ENCODE measurements around the gene MKX.

Gene MKX

GRCh38 chr10:27646604-27647175, 98.9 kb downstream of the MKX start:
- H3K9me3 ChIP-seq = no peaks in the 10 kb centered on the region
- TF ChIP-seq CTCF (IDR thresholded peaks at IDR 0.05; ENCODE audit: low read depth, low read length) = no peak

GRCh38 chr10:27646194-27646593, 99.4 kb downstream of the MKX start:
- Histone ChIP-seq H3K36me3 (no peaks in the 10 kb centered on the region), H3K4me3 (ENCODE audit: low read depth, low read length) (no peak overlapping the region), H3K4me1 (no peaks in the 10 kb centered on the region), H3K9me3 (no peaks in the 10 kb centered on the region), H3K27me3 (no peaks in the 10 kb centered on the region)
- TF ChIP-seq CTCF (IDR thresholded peaks at IDR 0.05; ENCODE audit: low read depth, low read length) = no peak
- DNase-seq = no peak

More at GRCh38 chr10:27646604-27647175, 98.9 kb downstream of the MKX start:
- no peaks in the 10 kb centered on the region for H3K36me3 ChIP-seq
- H3K27me3 ChIP-seq = no peaks in the 10 kb centered on the region
- H3K4me1 ChIP-seq = no peaks in the 10 kb centered on the region
- no peak overlapping the region for H3K4me3 ChIP-seq (ENCODE audit: low read depth, low read length)
- DNase-seq = no peak

GRCh38 chr10:27644307-27644939, 101.2 kb downstream of the MKX start:
- H3K4me1 ChIP-seq = no peaks in the 10 kb centered on the region
- DNase-seq = no peak
- TF ChIP-seq CTCF (IDR thresholded peaks at IDR 0.05; ENCODE audit: low read depth, low read length) = no peak
- H3K27me3 ChIP-seq = no peaks in the 10 kb centered on the region
- H3K4me3 ChIP-seq (ENCODE audit: low read depth, low read length) = no peak overlapping the region
- no peaks in the 10 kb centered on the region for H3K36me3 ChIP-seq
- H3K9me3 ChIP-seq = no peaks in the 10 kb centered on the region

GRCh38 chr10:27643301-27643700, 102.3 kb downstream of the MKX start:
- DNase-seq = no peak
- H3K36me3 ChIP-seq = no peaks in the 10 kb centered on the region
- H3K4me3 ChIP-seq (ENCODE audit: low read depth, low read length) = no peak overlapping the region
- H3K4me1 ChIP-seq = no peaks in the 10 kb centered on the region
- H3K9me3 ChIP-seq = no peaks in the 10 kb centered on the region
- TF ChIP-seq CTCF (IDR thresholded peaks at IDR 0.05; ENCODE audit: low read depth, low read length) = no peak
- H3K27me3 ChIP-seq = no peaks in the 10 kb centered on the region

- DNase-seq = no peak
- no peaks in the 10 kb centered on the region for H3K36me3 ChIP-seq
- H3K9me3 ChIP-seq = no peaks in the 10 kb centered on the region
- no peaks in the 10 kb centered on the region for H3K4me1 ChIP-seq
- TF ChIP-seq CTCF (IDR thresholded peaks at IDR 0.05; ENCODE audit: low read depth, low read length) = no peak
- H3K4me3 ChIP-seq (ENCODE audit: low read depth, low read length) = no peak overlapping the region
- H3K27me3 ChIP-seq = no peaks in the 10 kb centered on the region
Observed at GRCh38 chr10:27642023-27642589, 103.5 kb downstream of the MKX start.

- no peak for DNase-seq
- Histone ChIP-seq H3K9me3 (no peaks in the 10 kb centered on the region), H3K4me1 (no peaks in the 10 kb centered on the region), H3K36me3 (no peaks in the 10 kb centered on the region), H3K4me3 (ENCODE audit: low read depth, low read length) (no peak overlapping the region), H3K27me3 (no peaks in the 10 kb centered on the region)
- no peak for TF ChIP-seq CTCF (IDR thresholded peaks at IDR 0.05; ENCODE audit: low read depth, low read length)
Observed at GRCh38 chr10:27638071-27638750, 107.4 kb downstream of the MKX start.
